GM12892 (cell line): ENCODE measurements around the gene SMARCA2.

Source experiments
- POLR2A ChIP-seq: IDR thresholded peaks from 2 replicates; pipeline ENCODE4 v1.6.1; 2011; ENCODE audit warnings: low read depth, low read length, control low read depth
- POLR2AphosphoS5 ChIP-seq: IDR thresholded peaks from 2 replicates; pipeline ENCODE4 v1.6.1; 2011; ENCODE audit warnings: low read depth, low read length, control low read depth
- TAF1 ChIP-seq: IDR thresholded peaks from 2 replicates; pipeline ENCODE4 v1.6.1; 2011; ENCODE audit warnings: low read depth, mild to moderate bottlenecking, control low read depth, low read length, borderline replicate concordance

GRCh38 chr9:2036844-2037243 is 21.7 kb downstream of the SMARCA2 start:
- TF ChIP-seq POLR2AphosphoS5 (no peak), POLR2A (no peak), TAF1 (no peak)
